ENCODE measurements around the gene WDR93.

The WDR93 gene

DNA sequence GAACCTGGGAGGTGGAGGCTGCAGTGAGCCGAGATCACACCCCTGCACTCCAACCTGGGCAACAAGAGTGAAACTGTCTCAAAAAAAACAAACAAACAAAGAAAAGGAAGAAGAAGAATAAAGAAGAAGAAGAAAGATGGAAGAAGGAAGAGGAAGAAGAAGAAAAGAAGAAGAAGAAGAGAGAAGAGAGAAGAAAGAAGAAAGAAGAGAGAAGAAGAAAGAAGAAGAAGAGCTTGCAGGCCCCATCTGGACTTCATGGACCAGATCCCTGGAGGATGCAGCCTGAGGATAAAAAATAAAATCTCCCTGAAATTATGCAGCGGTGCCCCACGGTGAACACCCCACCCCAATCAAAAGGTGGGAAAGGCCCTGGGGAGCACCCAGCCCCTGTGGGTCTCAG is 69.2 kb downstream of the WDR93 start:
- DNase-seq (ENCODE audit: low read depth), result no peak
- H3K4me3 ChIP-seq (replicated peaks; ENCODE audit: low read depth, low read length), result no peak overlapping the region
- no peak for TF ChIP-seq CTCF (IDR thresholded peaks at IDR 0.05; ENCODE audit: low read length, missing control alignments)

- TF ChIP-seq CTCF (IDR thresholded peaks at IDR 0.05; ENCODE audit: low read length, missing control alignments), result peak; percentile 99
- no peak overlapping the region for H3K4me3 ChIP-seq (replicated peaks; ENCODE audit: low read depth, low read length)
- DNase-seq (ENCODE audit: low read depth), result peak; percentile 76
Measured at GRCh38 chr15:89760303-89761008, 69.8 kb downstream of the WDR93 start.

GRCh38 chr15:89761009-89761831 is 70.6 kb downstream of the WDR93 start:
- no peak overlapping the region for H3K4me3 ChIP-seq (replicated peaks; ENCODE audit: low read depth, low read length)
- TF ChIP-seq CTCF (IDR thresholded peaks at IDR 0.05; ENCODE audit: low read length, missing control alignments), result no peak
- no peak for DNase-seq (ENCODE audit: low read depth)

GRCh38 chr15:89761929-89762328 is 71.3 kb downstream of the WDR93 start:
- H3K4me3 ChIP-seq (replicated peaks; ENCODE audit: low read depth, low read length), result no peak overlapping the region
- no peak for TF ChIP-seq CTCF (IDR thresholded peaks at IDR 0.05; ENCODE audit: low read length, missing control alignments)
- DNase-seq (ENCODE audit: low read depth), result no peak

DNA sequence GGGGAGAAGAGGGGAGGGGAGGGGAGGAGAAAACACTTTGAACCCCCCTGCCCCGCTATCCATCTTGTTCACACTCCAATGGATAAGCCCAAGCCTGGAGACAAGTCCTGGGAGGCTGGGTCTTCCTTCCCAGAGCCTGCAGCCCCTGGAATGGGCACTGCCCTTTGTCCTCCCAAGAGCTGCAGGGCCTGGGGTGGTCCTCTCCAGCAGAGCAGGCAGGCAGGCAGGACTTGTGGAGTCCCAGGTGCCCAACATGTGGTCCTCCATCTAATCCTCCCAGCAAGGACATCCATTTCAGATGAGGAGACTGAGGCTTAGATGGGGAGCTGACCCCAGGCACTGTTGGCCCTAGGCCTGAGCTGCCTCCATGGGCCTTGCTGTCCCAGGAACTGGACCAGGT is 75.1 kb downstream of the WDR93 start:
- no peak for DNase-seq (ENCODE audit: low read depth)
- H3K4me3 ChIP-seq (replicated peaks; ENCODE audit: low read depth, low read length), result no peak overlapping the region
- TF ChIP-seq CTCF (IDR thresholded peaks at IDR 0.05; ENCODE audit: low read length, missing control alignments), result no peak

DNA sequence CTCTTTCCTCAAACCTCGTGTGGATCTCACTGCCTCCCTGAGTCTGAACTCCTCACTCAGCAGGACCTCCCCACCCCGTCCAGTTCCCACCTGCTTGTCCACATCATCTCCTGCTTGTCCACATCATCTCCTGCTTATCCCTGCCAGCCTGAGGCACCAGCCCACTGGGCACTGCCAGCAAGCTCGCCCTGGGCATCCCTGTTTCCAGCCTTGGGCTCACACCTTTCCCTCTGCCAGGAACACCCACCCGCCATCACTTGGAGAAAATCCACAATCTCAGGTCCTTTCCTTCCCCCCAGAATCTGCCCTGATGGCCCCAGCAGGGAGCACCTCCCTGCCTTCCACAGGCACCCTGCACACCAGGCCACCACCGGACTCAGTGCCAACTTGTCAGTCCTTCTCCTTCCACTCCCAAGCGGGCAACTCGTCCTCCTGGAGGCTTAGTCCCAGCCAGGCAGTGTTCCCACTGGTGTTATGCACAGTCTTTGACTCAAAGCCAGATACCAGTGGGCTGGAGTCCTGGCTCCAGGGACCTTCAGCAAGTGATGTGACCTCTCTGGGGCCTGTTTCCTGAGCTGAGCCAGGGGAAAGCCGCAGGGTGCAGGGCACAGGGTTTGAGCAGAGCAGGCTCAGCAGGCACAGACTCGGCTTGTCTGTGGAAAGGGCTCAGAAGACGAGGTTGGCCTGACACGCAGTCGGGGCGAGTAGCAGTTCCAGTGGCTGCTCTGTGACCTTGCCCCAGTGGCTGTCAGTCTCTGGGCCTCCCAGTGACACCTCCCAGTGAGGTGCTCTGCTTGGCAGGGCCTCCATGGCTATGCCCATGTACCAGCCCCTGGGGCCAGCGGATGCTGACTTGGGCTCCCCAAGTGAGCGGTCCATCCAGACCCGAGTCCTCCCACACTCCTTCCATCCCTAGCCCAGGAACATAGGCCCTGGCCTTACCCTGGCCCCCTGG is 76.0 kb downstream of the WDR93 start:
- H3K4me3 ChIP-seq (replicated peaks; ENCODE audit: low read depth, low read length), result no peak overlapping the region
- TF ChIP-seq CTCF (IDR thresholded peaks at IDR 0.05; ENCODE audit: low read length, missing control alignments), result no peak
- no peak for DNase-seq (ENCODE audit: low read depth)
